Measurements from ENCODE around the gene PPL. TPM values are rescaled to one million over a fixed set of nuclear protein-coding genes. Genes with fewer than 3 reads are reported as not detected.

Gene PPL
- total RNA-seq, 4 donors from 2014 or later, result 304 to 377 (median 350) TPM

- H3K9me3 ChIP-seq, result no peaks in the 10 kb centered on the region
- WGBS, result 86% methylated on average over 16 of the region's 16 CpGs
- no peaks in the 10 kb centered on the region for H3K27me3 ChIP-seq
- no peak overlapping the region for H3K4me3 ChIP-seq
- H3K4me1 ChIP-seq, result no peaks in the 10 kb centered on the region
- H3K27ac ChIP-seq, result no peak overlapping the region
- DNase-seq (ENCODE audit: low spot score in 2 of 2), result no peak
- H3K36me3 ChIP-seq, result peaks cover 96% of the 10 kb centered on the region
- TF ChIP-seq POLR2A (IDR thresholded peaks at IDR 0.05), result no peak
- no peak for TF ChIP-seq EP300 (IDR thresholded peaks at IDR 0.05)
- no peak for TF ChIP-seq CTCF (IDR thresholded peaks at IDR 0.05)
- no peak for TF ChIP-seq POLR2AphosphoS5 (IDR thresholded peaks at IDR 0.05)
These were observed 45.7 kb downstream of the PPL start for GRCh38 chr16:4891097-4891885.

- DNase-seq (ENCODE audit: low spot score in 2 of 2), result no peak
- WGBS, result 83% methylated on average over 5 of the region's 16 CpGs
- Histone ChIP-seq H3K4me3 (no peak overlapping the region), H3K4me1 (no peaks in the 10 kb centered on the region), H3K36me3 (peaks cover 96% of the 10 kb centered on the region), H3K27me3 (no peaks in the 10 kb centered on the region), H3K9me3 (no peaks in the 10 kb centered on the region), H3K27ac (no peak overlapping the region)
- no peak for TF ChIP-seq POLR2A (IDR thresholded peaks at IDR 0.05)
- TF ChIP-seq CTCF (IDR thresholded peaks at IDR 0.05), result no peak
- TF ChIP-seq POLR2AphosphoS5 (IDR thresholded peaks at IDR 0.05), result no peak
- TF ChIP-seq EP300 (IDR thresholded peaks at IDR 0.05), result no peak
These were observed 46.3 kb downstream of the PPL start for GRCh38 chr16:4890686-4891085.

- Histone ChIP-seq H3K9me3 (no peaks in the 10 kb centered on the region), H3K27ac (no peak overlapping the region), H3K4me1 (no peaks in the 10 kb centered on the region), H3K4me3 (no peak overlapping the region), H3K36me3 (peaks cover 96% of the 10 kb centered on the region), H3K27me3 (no peaks in the 10 kb centered on the region)
- 78% methylated on average over 8 of the region's 11 CpGs for WGBS
- DNase-seq (ENCODE audit: low spot score in 2 of 2), result no peak
- no peak for TF ChIP-seq CTCF (IDR thresholded peaks at IDR 0.05)
- no peak for TF ChIP-seq EP300 (IDR thresholded peaks at IDR 0.05)
- TF ChIP-seq POLR2A (IDR thresholded peaks at IDR 0.05), result no peak
- no peak for TF ChIP-seq POLR2AphosphoS5 (IDR thresholded peaks at IDR 0.05)
These were observed 46.9 kb downstream of the PPL start for GRCh38 chr16:4890026-4890425.

GRCh38 chr16:4888428-4889135 lies 48.4 kb downstream of the PPL start:
- H3K27me3 ChIP-seq, result no peaks in the 10 kb centered on the region
- no peak overlapping the region for H3K27ac ChIP-seq
- TF ChIP-seq CTCF (IDR thresholded peaks at IDR 0.05) (no peak), POLR2A (IDR thresholded peaks at IDR 0.05) (no peak), EP300 (IDR thresholded peaks at IDR 0.05) (no peak)
- peaks cover 96% of the 10 kb centered on the region for H3K36me3 ChIP-seq
- H3K4me1 ChIP-seq, result no peaks in the 10 kb centered on the region
- DNase-seq (ENCODE audit: low spot score in 2 of 2), result no peak
- H3K9me3 ChIP-seq, result no peaks in the 10 kb centered on the region
- H3K4me3 ChIP-seq, result no peak overlapping the region
- 80% methylated on average over 9 of the region's 9 CpGs for WGBS

GRCh38 chr16:4886151-4886550 lies 50.8 kb downstream of the PPL start:
- Histone ChIP-seq H3K27ac (no peak overlapping the region), H3K27me3 (no peaks in the 10 kb centered on the region), H3K36me3 (peaks cover 94% of the 10 kb centered on the region), H3K9me3 (no peaks in the 10 kb centered on the region), H3K4me3 (no peak overlapping the region), H3K4me1 (peaks cover 4% of the 10 kb centered on the region)
- TF ChIP-seq EP300 (IDR thresholded peaks at IDR 0.05), result no peak
- TF ChIP-seq POLR2AphosphoS5 (IDR thresholded peaks at IDR 0.05), result no peak
- TF ChIP-seq POLR2A (IDR thresholded peaks at IDR 0.05), result no peak
- no peak for TF ChIP-seq CTCF (IDR thresholded peaks at IDR 0.05)
- WGBS, result 97% methylated on average over 5 of the region's 5 CpGs
- DNase-seq (ENCODE audit: low spot score in 2 of 2), result no peak

Data from suprapubic skin (tissue), 4 donors.